Calu3 (cell line): Measurements from ENCODE around the gene LRG1. TPM values are rescaled to one million over a fixed set of nuclear protein-coding genes. Genes with fewer than 3 reads are reported as not detected.

Experiments used
- BruUV-seq: library from RNA; stranded (reverse); fragments of 400-500 nt; replicated peaks from 2 replicates; lab custom pipeline; 2021; lab: Mats Ljungman, UMichigan
- CTCF ChIA-PET: fragments of 300-600 bp; sonication (Branson Sonifier 250); formaldehyde crosslinking; loops from one replicate; lab custom pipeline; 2022; ENCODE audit warnings: antibody characterized with exemption; lab: Charles Lee
- DNase-seq: peaks from one replicate; pipeline ENCODE4 v3.0.0; 2022
- H3K27ac Mint-ChIP-seq: one replicate; pipeline ENCODE4 v1.8.0; 2022; ENCODE audit warnings: mixed read lengths; ENCODE audit not compliant: unreplicated experiment
- H3K27me3 Mint-ChIP-seq: one replicate; pipeline ENCODE4 v1.8.0; 2022; ENCODE audit warnings: mixed read lengths; ENCODE audit not compliant: unreplicated experiment
- H3K36me3 Mint-ChIP-seq: one replicate; pipeline ENCODE4 v1.8.0; 2022; ENCODE audit warnings: mild to moderate bottlenecking, moderate library complexity, mixed read lengths; ENCODE audit not compliant: insufficient read depth, unreplicated experiment
- H3K4me1 Mint-ChIP-seq: one replicate; pipeline ENCODE4 v1.8.0; 2022; ENCODE audit warnings: mild to moderate bottlenecking, low read depth, mixed read lengths; ENCODE audit not compliant: unreplicated experiment
- H3K4me3 Mint-ChIP-seq: one replicate; pipeline ENCODE4 v1.8.0; 2022; ENCODE audit warnings: mild to moderate bottlenecking, low read depth, moderate library complexity, mixed read lengths; ENCODE audit not compliant: unreplicated experiment
- H3K9me3 Mint-ChIP-seq: one replicate; pipeline ENCODE4 v1.8.0; 2022; ENCODE audit warnings: low read depth, mixed read lengths; ENCODE audit not compliant: unreplicated experiment
- intact Hi-C: fragments of 100-400 bp; cut with micrococcal nuclease; formaldehyde crosslinking; loops from one replicate; pipeline ENCODE4 v1.10.0; 2022; ENCODE audit not compliant: unreplicated experiment
- total RNA-seq: library from RNA; stranded (reverse); gene quantifications from 2 replicates; pipeline ENCODE4 v1.2.3, GENCODE V29; 2022
- TF ChIP-seq, protein P1 (sequence below): fragments of 200-600 bp; IDR thresholded peaks from one replicate; pipeline ENCODE4 v1.8.0; 2022; ENCODE audit warnings: antibody characterized with exemption; ENCODE audit not compliant: unreplicated experiment

Gene LRG1
- total RNA-seq, 1 experiment from 2014 or later: 28.5 TPM

DNA sequence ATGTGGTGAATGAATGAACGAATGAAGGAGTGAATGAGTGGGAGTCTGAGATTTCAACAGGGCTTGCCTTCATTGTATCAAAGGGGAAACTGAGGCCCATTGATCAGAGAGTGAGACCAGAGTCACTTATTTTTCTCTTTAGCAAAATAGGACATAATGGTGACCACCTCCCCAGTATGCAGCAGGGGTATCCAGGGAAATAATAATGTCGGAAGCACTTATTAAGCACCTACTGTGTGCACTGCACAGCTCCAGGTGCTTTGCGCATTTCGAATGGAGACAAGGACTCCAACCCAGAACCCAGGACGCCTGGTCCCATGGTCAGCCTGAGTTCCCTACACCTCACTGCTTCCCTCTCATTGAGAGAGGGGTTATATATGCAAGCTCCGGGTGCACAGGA, 46.4 kb upstream of the LRG1 start:
- Mint-ChIP-seq H3K4me3 (no peak overlapping the region), H3K36me3 (peaks cover 5% of the 10 kb centered on the region), H3K27ac (no peak overlapping the region), H3K4me1 (peaks cover 11% of the 10 kb centered on the region), H3K9me3 (no peaks in the 10 kb centered on the region), H3K27me3 (peaks cover 49% of the 10 kb centered on the region)
- TF ChIP-seq, protein P1, sequence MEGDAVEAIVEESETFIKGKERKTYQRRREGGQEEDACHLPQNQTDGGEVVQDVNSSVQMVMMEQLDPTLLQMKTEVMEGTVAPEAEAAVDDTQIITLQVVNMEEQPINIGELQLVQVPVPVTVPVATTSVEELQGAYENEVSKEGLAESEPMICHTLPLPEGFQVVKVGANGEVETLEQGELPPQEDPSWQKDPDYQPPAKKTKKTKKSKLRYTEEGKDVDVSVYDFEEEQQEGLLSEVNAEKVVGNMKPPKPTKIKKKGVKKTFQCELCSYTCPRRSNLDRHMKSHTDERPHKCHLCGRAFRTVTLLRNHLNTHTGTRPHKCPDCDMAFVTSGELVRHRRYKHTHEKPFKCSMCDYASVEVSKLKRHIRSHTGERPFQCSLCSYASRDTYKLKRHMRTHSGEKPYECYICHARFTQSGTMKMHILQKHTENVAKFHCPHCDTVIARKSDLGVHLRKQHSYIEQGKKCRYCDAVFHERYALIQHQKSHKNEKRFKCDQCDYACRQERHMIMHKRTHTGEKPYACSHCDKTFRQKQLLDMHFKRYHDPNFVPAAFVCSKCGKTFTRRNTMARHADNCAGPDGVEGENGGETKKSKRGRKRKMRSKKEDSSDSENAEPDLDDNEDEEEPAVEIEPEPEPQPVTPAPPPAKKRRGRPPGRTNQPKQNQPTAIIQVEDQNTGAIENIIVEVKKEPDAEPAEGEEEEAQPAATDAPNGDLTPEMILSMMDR: no peak
- CTCF ChIA-PET: no interaction called here
- no TSS peak for BruUV-seq
- DNase-seq: no peak
- intact Hi-C loops: no loop called here

DNA sequence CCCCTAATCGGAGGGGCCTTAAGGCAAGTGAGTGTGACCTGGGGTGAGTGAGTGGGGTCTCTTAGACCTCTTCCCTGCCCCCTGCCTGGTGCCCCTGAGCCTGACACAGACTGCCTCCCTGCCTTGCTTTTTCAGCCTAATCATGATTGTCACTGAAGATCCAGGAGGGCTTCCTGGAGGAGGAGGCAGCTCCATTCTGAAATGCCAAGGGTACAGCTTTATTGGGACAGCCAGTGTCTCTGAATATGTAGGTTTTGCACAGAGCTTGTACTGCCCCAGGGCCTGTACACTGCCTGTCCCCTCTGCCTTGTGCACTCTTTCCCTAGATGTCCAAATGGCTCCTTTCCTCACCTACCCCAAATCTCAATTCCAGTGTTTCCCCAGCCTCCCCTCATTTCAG, 45.7 kb upstream of the LRG1 start:
- DNase-seq: no peak
- TF ChIP-seq, protein P1: no peak
- no peaks in the 10 kb centered on the region for H3K9me3 Mint-ChIP-seq
- intact Hi-C loops: no loop called here
- no peak overlapping the region for H3K4me3 Mint-ChIP-seq
- H3K36me3 Mint-ChIP-seq: peaks cover 5% of the 10 kb centered on the region
- no peak overlapping the region for H3K27ac Mint-ChIP-seq
- peaks cover 43% of the 10 kb centered on the region for H3K27me3 Mint-ChIP-seq
- CTCF ChIA-PET: no interaction called here
- no TSS peak for BruUV-seq
- H3K4me1 Mint-ChIP-seq: peaks cover 11% of the 10 kb centered on the region

DNA sequence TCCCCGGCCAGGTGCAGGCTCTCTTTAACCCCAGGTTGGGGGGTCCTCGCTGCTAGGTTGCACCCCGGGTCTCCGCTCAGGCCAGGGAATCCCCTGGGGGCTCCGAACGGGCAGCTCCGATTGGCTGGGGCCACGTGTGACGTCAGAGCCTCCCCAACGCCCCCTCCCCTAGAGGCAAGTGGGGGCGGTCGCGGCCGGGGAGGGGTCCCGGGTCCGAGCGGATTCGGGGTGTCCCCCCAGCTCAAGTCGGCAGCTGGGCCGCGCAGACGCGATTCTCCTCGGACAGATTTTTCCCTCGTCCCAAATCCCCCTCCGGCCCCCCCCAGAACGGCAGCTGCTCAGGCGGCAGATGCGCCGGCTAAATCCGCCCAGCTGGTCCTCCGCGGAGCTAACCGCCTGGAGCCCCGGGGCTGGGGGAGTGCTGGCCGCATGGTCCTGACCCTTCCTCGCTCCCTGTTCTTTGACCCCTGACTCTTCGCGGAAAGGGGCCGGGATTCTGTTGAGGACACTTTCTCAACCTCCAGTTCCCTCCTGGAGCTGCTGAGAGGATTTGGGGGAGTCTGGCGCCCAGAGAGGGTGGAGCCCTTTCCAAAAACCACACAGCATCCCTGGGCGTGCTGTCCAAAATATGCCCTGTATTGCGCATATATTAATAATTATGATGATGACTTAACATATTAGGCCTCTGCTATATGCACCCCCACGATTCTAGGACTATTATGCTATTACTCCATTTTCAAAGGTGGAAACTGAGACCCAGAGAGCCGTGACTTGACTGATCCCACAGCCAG, 45.0 kb upstream of the LRG1 start:
- CTCF ChIA-PET: no interaction called here
- DNase-seq: no peak
- BruUV-seq: no TSS peak

DNA sequence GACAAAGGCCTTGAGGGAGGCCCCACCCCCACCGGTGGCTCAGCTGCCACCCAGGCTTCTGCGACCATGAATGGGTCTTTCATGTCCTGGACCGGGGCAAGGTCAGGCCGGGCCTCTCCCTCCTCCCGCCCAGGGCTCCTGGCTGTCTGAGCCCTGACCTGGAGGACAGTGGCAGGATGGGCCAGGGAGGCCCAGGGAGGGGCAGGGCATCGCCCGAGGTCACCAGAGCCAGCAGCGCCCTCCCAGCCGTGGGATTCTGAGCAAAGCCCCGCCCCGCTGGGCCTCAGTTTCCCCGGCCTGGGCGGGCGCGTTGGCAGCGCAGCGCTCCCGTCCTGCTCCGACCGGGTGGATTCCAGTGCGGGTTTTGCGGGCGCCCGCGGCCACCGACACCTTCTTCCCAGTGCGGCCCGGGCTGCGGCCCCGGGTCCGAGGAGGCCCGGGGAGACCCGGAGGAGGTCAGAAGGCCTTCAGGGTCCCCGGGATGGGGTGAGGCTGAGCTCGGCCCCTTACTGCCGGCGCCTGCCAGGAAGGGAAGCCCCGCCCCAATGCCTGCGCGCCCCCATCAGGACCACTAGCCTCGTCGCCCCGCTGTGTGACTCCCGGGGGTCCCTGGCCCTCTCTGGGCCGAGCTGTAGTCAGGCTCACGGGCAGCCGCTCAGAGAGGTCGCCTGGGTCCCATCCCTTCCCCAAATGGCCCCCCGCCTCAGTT, 44.3 kb upstream of the LRG1 start:
- TF ChIP-seq, protein P1: no peak
- CTCF ChIA-PET: interaction anchor here (0.7 kb wide), 1 partner anchor 8 kb away, joined by 3 read pairs; no protein-coding TSS in a partner anchor
- Mint-ChIP-seq H3K36me3 (peaks cover 5% of the 10 kb centered on the region), H3K9me3 (no peaks in the 10 kb centered on the region), H3K4me3 (no peak overlapping the region), H3K4me1 (peaks cover 11% of the 10 kb centered on the region), H3K27ac (no peak overlapping the region), H3K27me3 (peaks cover 46% of the 10 kb centered on the region)
- intact Hi-C loops: no loop called here
- DNase-seq: peak; percentile 43
- no TSS peak for BruUV-seq

More for the DNA sequence above, 45.0 kb upstream of the LRG1 start:
- no peak overlapping the region for H3K4me3 Mint-ChIP-seq
- TF ChIP-seq, protein P1: no peak
- peaks cover 5% of the 10 kb centered on the region for H3K36me3 Mint-ChIP-seq
- H3K9me3 Mint-ChIP-seq: no peaks in the 10 kb centered on the region
- H3K27me3 Mint-ChIP-seq: peaks cover 40% of the 10 kb centered on the region
- H3K27ac Mint-ChIP-seq: no peak overlapping the region
- peaks cover 11% of the 10 kb centered on the region for H3K4me1 Mint-ChIP-seq
- intact Hi-C loops: no loop called here
